Measurements from ENCODE around the gene SHOC1. TPM values are rescaled to one million over a fixed set of nuclear protein-coding genes. Genes with fewer than 3 reads are reported as not detected.

The SHOC1 gene
- total RNA-seq, 3 donors from 2014 or later: 0.33 TPM; not detected in 2

DNA sequence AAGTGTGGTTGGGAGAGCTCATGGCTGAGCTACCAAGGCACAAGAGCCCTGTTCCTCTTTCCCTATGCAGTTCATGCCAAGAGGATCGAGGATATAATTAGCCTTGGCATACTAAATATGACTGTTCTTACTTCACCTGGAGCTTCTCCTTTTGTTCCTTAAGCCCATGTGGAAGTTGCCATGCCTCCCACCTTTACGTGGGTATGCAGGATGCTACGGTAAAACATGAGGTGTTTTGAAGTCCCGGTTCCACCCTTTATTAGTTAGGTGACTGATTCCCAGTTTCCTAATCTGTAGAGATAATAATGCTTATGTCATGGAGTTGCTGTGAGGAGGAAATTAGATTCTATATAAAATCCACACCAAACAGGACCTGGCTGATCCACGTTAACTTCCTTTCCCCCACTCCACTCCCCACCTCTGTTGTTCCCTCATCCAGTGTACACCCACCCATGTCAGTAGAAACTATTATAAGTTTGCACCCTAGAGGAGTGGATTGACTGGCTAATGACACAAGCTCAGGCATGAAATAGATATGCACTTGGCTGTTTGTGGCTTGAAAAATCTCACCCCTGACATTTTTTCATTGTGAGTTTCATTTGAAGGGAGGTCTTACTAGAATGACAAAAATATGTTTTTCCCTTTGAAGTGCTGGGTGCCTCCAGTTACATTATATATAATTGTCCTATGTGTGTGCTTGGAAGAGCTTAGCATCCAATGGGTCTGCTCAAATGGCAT is 36.8 kb upstream of the SHOC1 start:
- no peak for DNase-seq (ENCODE audit: low spot score in 2 of 2)
- TF ChIP-seq POLR2A (IDR thresholded peaks at IDR 0.05) (no peak), POLR2AphosphoS5 (IDR thresholded peaks at IDR 0.05) (no peak), CTCF (IDR thresholded peaks at IDR 0.05) (no peak)

DNA sequence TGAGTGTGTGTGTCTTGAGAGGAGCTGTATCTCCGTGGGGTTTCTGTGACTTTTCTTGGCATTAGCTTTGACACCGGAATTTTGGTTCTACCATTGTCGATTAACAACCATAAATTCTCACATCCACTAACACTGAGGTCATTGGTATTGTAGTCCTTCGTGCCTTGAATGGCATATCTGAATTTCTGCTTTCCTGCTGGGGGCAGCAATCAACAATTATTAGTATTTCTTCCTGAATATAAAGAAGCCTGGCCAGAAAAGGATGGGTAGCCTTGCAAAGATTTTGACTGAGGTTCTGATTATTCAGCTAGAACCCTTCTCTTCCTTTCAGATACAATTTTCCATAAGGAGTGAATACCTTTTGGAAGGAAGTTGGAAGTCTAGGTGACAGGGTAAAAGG is 33.5 kb upstream of the SHOC1 start:
- no peak for TF ChIP-seq CTCF (IDR thresholded peaks at IDR 0.05)
- TF ChIP-seq POLR2A (IDR thresholded peaks at IDR 0.05): no peak
- TF ChIP-seq POLR2AphosphoS5 (IDR thresholded peaks at IDR 0.05): no peak
- DNase-seq (ENCODE audit: low spot score in 2 of 2): no peak
- Histone ChIP-seq H3K4me3 (no peak overlapping the region), H3K9me3 (no peaks in the 10 kb centered on the region), H3K36me3 (no peaks in the 10 kb centered on the region), H3K4me1 (no peaks in the 10 kb centered on the region), H3K27ac (no peak overlapping the region), H3K27me3 (no peaks in the 10 kb centered on the region)
- intact Hi-C loops (cut with DNase I; ENCODE audit: low total_unique reads): no loop called here

More for the DNA sequence above, 36.8 kb upstream of the SHOC1 start:
- H3K9me3 ChIP-seq: no peaks in the 10 kb centered on the region
- no peaks in the 10 kb centered on the region for H3K4me1 ChIP-seq
- H3K27me3 ChIP-seq: no peaks in the 10 kb centered on the region
- no peak overlapping the region for H3K4me3 ChIP-seq
- no peaks in the 10 kb centered on the region for H3K36me3 ChIP-seq
- no peak overlapping the region for H3K27ac ChIP-seq
- intact Hi-C loops (cut with DNase I; ENCODE audit: low total_unique reads): no loop called here

GRCh38 chr9:111825468-111826145 is 30.9 kb upstream of the SHOC1 start:
- DNase-seq (ENCODE audit: low spot score in 2 of 2): no peak
- H3K27ac ChIP-seq: no peak overlapping the region
- H3K36me3 ChIP-seq: no peaks in the 10 kb centered on the region
- TF ChIP-seq POLR2AphosphoS5 (IDR thresholded peaks at IDR 0.05) (no peak), CTCF (IDR thresholded peaks at IDR 0.05) (no peak), POLR2A (IDR thresholded peaks at IDR 0.05) (no peak)
- no peak overlapping the region for H3K4me3 ChIP-seq
- H3K9me3 ChIP-seq: no peaks in the 10 kb centered on the region
- no peaks in the 10 kb centered on the region for H3K4me1 ChIP-seq
- H3K27me3 ChIP-seq: no peaks in the 10 kb centered on the region
- intact Hi-C loops (cut with DNase I; ENCODE audit: low total_unique reads): no loop called here

- Histone ChIP-seq H3K36me3 (no peaks in the 10 kb centered on the region), H3K4me1 (no peaks in the 10 kb centered on the region), H3K27ac (no peak overlapping the region), H3K27me3 (no peaks in the 10 kb centered on the region), H3K4me3 (no peak overlapping the region), H3K9me3 (no peaks in the 10 kb centered on the region)
- no peak for DNase-seq (ENCODE audit: low spot score in 2 of 2)
- no peak for TF ChIP-seq POLR2A (IDR thresholded peaks at IDR 0.05)
- TF ChIP-seq POLR2AphosphoS5 (IDR thresholded peaks at IDR 0.05): no peak
- no peak for TF ChIP-seq CTCF (IDR thresholded peaks at IDR 0.05)
- intact Hi-C loops (cut with DNase I; ENCODE audit: low total_unique reads): no loop called here
Observed at GRCh38 chr9:111821006-111821528, 26.3 kb upstream of the SHOC1 start.

- intact Hi-C loops (cut with DNase I; ENCODE audit: low total_unique reads): no loop called here
- no peaks in the 10 kb centered on the region for H3K4me1 ChIP-seq
- H3K27me3 ChIP-seq: no peaks in the 10 kb centered on the region
- H3K36me3 ChIP-seq: no peaks in the 10 kb centered on the region
- H3K9me3 ChIP-seq: no peaks in the 10 kb centered on the region
- TF ChIP-seq POLR2A (IDR thresholded peaks at IDR 0.05) (no peak), POLR2AphosphoS5 (IDR thresholded peaks at IDR 0.05) (no peak), CTCF (IDR thresholded peaks at IDR 0.05) (no peak)
- DNase-seq (ENCODE audit: low spot score in 2 of 2): no peak
- no peak overlapping the region for H3K27ac ChIP-seq
- no peak overlapping the region for H3K4me3 ChIP-seq
Observed at GRCh38 chr9:111819360-111819759, 24.6 kb upstream of the SHOC1 start.

All from breast epithelium (tissue), 4 donors.